HUES6 (cell line): ENCODE results near the gene ADARB1.

ENCODE experiments used
- H3K27ac ChIP-seq: 2 replicates; pipeline ENCODE4 v1.7.0; 2013; ENCODE audit warnings: low read depth, mild to moderate bottlenecking, low read length, inconsistent platforms
- H3K27me3 ChIP-seq: 2 replicates; pipeline ENCODE4 v1.6.1; 2013; ENCODE audit warnings: low read length; ENCODE audit not compliant: control insufficient read depth, insufficient read depth
- H3K36me3 ChIP-seq: 2 replicates; pipeline ENCODE4 v1.6.1; 2013; ENCODE audit warnings: low read length; ENCODE audit not compliant: control insufficient read depth, insufficient read depth
- H3K4me1 ChIP-seq: 2 replicates; pipeline ENCODE4 v1.6.1; 2013; ENCODE audit warnings: low read length; ENCODE audit not compliant: control insufficient read depth, insufficient read depth
- H3K4me3 ChIP-seq: 2 replicates; pipeline ENCODE4 v1.5.1; 2013; ENCODE audit warnings: low read depth, low read length
- H3K9ac ChIP-seq: one replicate; pipeline ENCODE4 v1.6.1; 2013; ENCODE audit warnings: mild to moderate bottlenecking, low read length
- H3K9me3 ChIP-seq: 2 replicates; pipeline ENCODE4 v1.6.1; 2013; ENCODE audit warnings: low read depth, low read length; ENCODE audit not compliant: control insufficient read depth, insufficient read depth

Gene ADARB1

DNA sequence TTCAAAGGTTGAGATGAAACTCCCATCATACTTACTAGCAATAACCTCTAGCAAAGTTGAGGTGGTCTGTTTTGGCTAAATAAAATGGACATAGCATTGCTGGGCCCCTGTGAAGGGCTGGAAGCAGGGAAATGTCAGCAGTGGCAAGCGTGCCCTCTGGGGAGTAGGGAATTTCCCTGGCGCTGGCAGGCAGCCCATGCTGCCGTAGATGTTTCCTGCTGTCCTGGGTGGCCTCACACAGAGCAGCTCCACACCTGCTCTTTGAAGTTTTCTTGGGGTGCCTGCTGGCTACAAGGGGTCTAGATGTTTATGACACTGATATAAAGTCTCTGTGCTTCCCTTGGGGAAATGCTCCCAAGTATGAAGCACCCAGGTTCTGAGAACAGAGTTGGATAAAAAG, 30.2 kb downstream of the ADARB1 start:
- Histone ChIP-seq H3K4me1 (peaks cover 8% of the 10 kb centered on the region; the same call in 1 of the 2 replicates), H3K36me3 (no peaks in the 10 kb centered on the region), H3K4me3 (no peak overlapping the region), H3K27ac (no peak overlapping the region), H3K27me3 (no peaks in the 10 kb centered on the region), H3K9ac (no peak overlapping the region), H3K9me3 (no peaks in the 10 kb centered on the region)

- Histone ChIP-seq H3K9ac (no peak overlapping the region), H3K36me3 (no peaks in the 10 kb centered on the region), H3K27me3 (no peaks in the 10 kb centered on the region), H3K4me1 (peaks cover 8% of the 10 kb centered on the region; the same call in 1 of the 2 replicates), H3K27ac (no peak overlapping the region), H3K4me3 (no peak overlapping the region), H3K9me3 (no peaks in the 10 kb centered on the region)
Observed at GRCh38 chr21:45105906-45106485, 31.6 kb downstream of the ADARB1 start.

GRCh38 chr21:45108034-45108790, 33.8 kb downstream of the ADARB1 start:
- Histone ChIP-seq H3K4me3 (no peak overlapping the region), H3K27ac (no peak overlapping the region), H3K9me3 (no peaks in the 10 kb centered on the region), H3K27me3 (no peaks in the 10 kb centered on the region), H3K4me1 (no peaks in the 10 kb centered on the region), H3K36me3 (no peaks in the 10 kb centered on the region), H3K9ac (no peak overlapping the region)

DNA sequence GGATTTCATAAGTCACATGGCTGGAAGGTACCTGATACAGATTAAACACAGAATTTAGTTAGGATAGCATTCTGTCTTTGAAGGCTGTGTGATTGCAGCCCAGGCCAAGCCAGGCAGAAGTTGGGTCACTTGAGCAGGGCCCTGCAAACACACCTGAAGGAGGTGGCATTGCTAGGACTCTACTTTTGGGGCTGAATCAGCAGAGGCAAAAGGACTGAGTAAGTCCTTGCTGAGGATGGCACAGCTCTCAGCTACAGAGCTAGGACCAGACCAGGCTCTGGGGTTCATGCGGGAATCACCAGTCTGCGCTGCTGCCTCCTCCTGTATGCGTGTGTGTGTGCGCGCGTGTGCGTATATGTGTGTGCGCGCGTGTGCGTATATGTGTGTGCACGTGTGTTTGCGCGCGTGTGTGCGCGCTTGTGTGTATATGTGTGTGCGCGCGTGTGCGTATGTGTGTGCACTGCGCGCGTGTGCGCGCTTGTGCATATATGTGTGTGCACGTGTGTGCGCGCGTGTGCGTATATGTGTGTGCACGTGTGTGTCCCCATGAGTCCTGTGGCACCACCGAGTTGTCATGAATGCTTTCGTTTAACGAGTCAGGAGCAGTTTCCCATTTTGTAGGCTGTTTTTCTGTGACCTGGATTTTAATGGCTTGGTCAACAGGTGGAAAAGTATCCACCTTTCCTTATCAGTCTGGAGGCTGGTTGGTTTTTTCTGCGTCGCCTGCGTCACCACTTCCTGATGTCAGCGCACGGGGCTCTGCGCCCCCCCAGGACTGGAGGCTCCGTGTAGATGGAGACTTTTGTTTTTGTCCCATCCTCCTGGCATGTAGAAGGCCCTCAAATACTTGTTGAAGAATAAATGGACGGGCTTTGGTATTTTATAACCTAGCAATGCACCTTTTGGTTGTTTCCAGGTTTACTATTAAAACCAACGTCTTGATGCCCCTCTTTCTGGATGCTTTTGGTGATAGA, 34.7 kb downstream of the ADARB1 start:
- Histone ChIP-seq H3K36me3 (no peaks in the 10 kb centered on the region), H3K9me3 (no peaks in the 10 kb centered on the region), H3K27ac (no peak overlapping the region), H3K4me1 (no peaks in the 10 kb centered on the region), H3K4me3 (no peak overlapping the region), H3K9ac (no peak overlapping the region), H3K27me3 (no peaks in the 10 kb centered on the region)

DNA sequence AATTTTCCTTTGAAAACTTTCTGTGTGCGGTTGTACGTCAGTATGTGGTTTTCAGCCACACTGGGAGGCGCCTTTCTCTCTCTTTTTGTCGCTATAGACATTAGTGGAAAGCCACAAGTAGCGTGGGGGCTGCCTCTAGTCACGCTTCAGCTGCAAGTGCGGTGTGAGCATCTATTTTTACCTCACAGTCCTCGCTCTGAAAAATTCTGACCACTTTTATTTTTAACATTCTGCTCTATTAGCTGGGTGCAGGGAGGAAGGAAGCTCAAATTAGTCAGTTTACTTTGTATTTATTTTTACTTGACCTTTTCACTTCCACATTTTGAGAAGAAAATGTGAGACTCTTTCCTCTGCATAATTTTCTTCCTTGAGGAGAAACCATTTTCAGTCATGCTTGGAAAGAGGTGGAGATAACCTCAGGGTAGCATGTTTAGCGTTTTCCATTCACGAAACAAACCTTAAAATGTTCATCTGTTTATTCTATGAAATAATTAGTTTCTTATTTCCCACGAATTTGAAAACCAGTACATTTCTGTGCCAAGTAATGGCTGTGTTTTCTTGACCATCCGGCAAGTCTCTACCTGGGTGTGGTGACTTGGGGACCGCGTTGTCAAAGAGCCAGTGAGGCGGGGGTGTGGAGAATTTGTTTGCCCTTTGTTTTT, 35.6 kb downstream of the ADARB1 start:
- Histone ChIP-seq H3K27ac (no peak overlapping the region), H3K4me3 (no peak overlapping the region), H3K27me3 (no peaks in the 10 kb centered on the region), H3K4me1 (no peaks in the 10 kb centered on the region), H3K9me3 (no peaks in the 10 kb centered on the region), H3K36me3 (no peaks in the 10 kb centered on the region), H3K9ac (no peak overlapping the region)

DNA sequence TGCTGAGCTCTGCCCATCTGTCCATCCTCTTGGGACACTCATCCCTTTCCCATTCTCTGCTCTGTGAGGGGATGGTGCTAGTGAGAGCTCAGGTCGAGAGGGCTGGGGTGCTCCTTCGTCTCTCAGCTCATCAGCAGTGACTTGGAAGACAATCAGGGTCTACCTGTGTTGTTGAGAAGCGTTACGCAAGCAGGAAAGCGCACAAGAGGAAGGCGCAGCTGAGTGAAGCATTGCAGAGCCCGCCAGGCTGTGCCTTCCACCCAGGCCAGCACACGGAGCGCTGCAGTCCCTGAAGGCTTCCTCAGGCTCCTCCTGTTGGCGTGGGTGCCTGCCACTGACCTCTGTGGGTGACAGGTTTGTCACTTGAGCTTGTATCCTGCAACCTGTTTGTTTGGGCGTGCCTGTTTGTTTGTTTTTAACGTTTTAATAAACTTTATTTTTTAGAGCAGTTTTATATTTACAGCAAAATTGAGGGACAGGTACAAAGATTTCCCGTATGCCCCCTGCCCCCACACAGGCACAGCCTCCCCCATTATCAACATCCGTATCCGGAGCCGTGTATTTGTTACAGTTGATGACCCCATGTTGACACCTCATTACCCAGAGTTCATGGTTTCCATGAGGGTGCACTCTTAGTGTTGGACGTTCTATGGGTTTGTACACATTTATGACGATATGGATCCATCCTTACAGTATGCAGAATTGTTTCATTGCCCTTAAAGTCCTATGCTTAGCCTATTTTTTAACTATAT, 36.7 kb downstream of the ADARB1 start:
- Histone ChIP-seq H3K4me1 (no peaks in the 10 kb centered on the region), H3K27me3 (no peaks in the 10 kb centered on the region), H3K27ac (no peak overlapping the region), H3K4me3 (no peak overlapping the region), H3K36me3 (no peaks in the 10 kb centered on the region), H3K9me3 (no peaks in the 10 kb centered on the region), H3K9ac (no peak overlapping the region)

DNA sequence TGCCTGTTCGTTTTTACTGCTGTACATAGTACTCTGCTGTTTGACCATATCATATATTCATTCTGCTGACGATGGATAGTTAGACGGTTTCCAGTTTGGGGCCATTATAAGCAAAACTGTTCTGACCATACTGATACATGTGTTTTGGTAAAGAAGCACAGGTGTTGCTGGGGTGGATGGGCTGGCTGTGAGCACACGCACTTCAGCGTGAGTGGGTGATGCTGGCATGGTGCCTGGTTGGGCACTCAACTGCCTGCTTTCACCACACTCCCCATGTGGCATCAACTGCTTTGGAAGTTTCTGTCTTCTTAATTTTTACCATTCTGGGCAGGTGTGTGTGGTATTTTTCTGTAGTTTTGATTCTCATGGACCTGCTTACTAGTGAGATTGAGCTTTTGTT, 37.3 kb downstream of the ADARB1 start:
- no peaks in the 10 kb centered on the region for H3K27me3 ChIP-seq
- no peaks in the 10 kb centered on the region for H3K4me1 ChIP-seq
- no peak overlapping the region for H3K9ac ChIP-seq
- H3K9me3 ChIP-seq: no peaks in the 10 kb centered on the region
- H3K4me3 ChIP-seq: no peak overlapping the region
- H3K36me3 ChIP-seq: no peaks in the 10 kb centered on the region
- H3K27ac ChIP-seq: no peak overlapping the region

GRCh38 chr21:45112371-45112770, 38.0 kb downstream of the ADARB1 start:
- Histone ChIP-seq H3K36me3 (no peaks in the 10 kb centered on the region), H3K9me3 (no peaks in the 10 kb centered on the region), H3K4me1 (no peaks in the 10 kb centered on the region), H3K27ac (no peak overlapping the region), H3K27me3 (no peaks in the 10 kb centered on the region), H3K4me3 (no peak overlapping the region), H3K9ac (no peak overlapping the region)

DNA sequence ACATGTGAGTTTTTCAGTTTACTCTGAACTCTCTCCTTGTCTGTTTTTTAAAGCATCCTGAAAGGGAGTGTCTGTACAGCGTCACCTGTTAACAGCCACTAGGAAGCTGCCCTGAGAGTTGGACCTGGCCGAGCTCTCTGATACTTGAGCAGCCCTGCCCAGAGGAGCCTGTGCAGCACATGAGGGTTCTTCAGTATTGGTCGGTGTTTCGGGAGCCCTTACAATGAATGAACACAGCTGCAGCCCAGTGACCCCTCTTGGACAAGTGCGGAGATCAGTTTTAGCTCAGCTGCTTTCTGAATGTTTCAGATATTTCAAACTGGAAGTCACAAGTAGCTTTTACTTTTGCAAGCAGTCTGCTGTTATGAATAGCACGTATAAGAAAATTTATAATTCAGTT, 39.2 kb downstream of the ADARB1 start:
- Histone ChIP-seq H3K27me3 (no peaks in the 10 kb centered on the region), H3K36me3 (no peaks in the 10 kb centered on the region), H3K4me1 (no peaks in the 10 kb centered on the region)

DNA sequence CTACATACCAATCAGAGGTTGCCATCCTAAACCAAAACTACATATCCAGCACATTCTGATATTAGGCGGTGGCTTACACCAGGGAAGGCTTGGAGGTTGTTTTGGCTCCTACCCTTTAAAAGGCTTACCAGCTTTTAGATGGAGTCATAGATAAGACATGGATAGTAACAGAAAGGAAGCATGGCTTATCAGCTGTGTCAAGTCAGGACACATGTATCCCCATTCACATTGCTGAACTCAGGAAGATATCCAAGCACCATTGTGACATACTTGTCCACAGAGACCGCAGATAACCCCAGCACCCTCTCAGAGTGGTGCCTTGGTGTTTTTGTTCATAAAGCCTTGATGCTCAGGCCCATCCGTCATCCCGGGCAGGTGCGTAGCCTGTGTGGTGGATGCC, 39.7 kb downstream of the ADARB1 start:
- H3K9me3 ChIP-seq: no peaks in the 10 kb centered on the region
- H3K4me3 ChIP-seq: no peak overlapping the region
- H3K9ac ChIP-seq: no peak overlapping the region
- no peaks in the 10 kb centered on the region for H3K36me3 ChIP-seq
- H3K4me1 ChIP-seq: no peaks in the 10 kb centered on the region
- H3K27me3 ChIP-seq: no peaks in the 10 kb centered on the region
- H3K27ac ChIP-seq: no peak overlapping the region

More for the DNA sequence above, 39.2 kb downstream of the ADARB1 start:
- H3K9me3 ChIP-seq: no peaks in the 10 kb centered on the region
- H3K27ac ChIP-seq: no peak overlapping the region
- no peak overlapping the region for H3K4me3 ChIP-seq
- no peak overlapping the region for H3K9ac ChIP-seq
